Body of pancreas (tissue), 4 donors: ENCODE data around the gene RBFOX2.

Experiments
- POLR2A ChIP-seq, 3 donors: fragments of 450-650 bp; IDR thresholded peaks; one replicate each; pipeline ENCODE4 v1.6.1; 2016; ENCODE audit warnings: antibody characterized with exemption in 3 of 3, mild to moderate bottlenecking in 2 of 3
- TF ChIP-seq, protein P1 (sequence below), 7 experiments: fragments of 450-650 bp in 4 of 7; fragments of 200-600 bp in 3 of 7; sonication (generic) in 3 of 7; IDR thresholded peaks; one replicate each; pipeline ENCODE4 v1.5.1; 2016 to 2019; ENCODE audit warnings: antibody characterized with exemption in 7 of 7

DNA sequence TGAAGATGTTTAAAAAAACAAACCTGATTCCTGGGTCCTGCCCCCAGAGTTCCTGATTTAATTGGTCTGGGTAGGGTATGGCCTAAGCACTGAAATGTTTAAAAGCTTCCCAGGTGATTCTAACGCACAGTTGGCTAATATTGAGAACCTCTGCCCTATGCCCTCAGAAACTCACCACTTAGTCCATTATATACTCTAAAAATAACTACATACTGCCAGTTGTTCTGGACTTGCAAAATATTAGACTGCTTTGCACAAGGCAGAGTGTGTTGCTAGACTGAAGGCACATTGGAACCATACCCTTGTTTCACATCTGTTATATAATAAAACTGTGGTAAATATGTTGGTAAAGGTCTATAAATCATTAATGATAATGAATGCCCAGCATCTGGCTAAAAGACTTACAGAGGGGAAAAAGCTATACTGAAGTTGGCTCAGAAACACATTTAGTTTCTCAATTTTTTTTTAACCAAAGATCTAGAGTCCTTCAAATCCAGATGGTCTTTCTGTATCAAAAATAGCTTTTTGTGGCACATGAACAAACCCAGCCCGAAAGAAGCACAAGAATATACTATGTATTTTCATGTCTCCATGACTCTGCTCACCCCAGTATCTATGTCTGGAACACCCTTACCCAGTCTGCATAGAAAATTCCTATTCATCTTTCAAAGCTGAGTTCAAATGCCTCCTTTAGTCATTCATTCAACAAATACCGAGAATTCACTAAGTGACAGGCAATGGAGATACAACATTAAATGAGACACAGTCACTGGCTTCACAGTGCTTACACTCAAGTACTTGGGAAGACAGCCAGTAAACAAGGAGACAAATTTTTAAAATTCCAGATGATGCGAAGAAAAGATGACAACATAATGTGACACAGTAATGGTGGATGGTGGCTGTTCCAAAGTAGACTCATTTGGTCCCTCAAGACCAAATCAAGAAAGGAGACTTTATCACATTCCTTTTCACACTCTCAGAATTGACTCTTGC lies 44.1 kb downstream of the RBFOX2 start:
- TF ChIP-seq, protein P1, sequence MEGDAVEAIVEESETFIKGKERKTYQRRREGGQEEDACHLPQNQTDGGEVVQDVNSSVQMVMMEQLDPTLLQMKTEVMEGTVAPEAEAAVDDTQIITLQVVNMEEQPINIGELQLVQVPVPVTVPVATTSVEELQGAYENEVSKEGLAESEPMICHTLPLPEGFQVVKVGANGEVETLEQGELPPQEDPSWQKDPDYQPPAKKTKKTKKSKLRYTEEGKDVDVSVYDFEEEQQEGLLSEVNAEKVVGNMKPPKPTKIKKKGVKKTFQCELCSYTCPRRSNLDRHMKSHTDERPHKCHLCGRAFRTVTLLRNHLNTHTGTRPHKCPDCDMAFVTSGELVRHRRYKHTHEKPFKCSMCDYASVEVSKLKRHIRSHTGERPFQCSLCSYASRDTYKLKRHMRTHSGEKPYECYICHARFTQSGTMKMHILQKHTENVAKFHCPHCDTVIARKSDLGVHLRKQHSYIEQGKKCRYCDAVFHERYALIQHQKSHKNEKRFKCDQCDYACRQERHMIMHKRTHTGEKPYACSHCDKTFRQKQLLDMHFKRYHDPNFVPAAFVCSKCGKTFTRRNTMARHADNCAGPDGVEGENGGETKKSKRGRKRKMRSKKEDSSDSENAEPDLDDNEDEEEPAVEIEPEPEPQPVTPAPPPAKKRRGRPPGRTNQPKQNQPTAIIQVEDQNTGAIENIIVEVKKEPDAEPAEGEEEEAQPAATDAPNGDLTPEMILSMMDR (IDR thresholded peaks at IDR 0.05) = no peak
- no peak for TF ChIP-seq POLR2A (IDR thresholded peaks at IDR 0.05)
